HG03460 (cell line): Measurements from ENCODE around the gene GMPPA.

ENCODE experiments used
- ATAC-seq: cut with Tn5 transposase; IDR thresholded peaks from one replicate; pipeline ENCODE4 v1.9.1; 2021; ENCODE audit not compliant: unreplicated experiment

The GMPPA gene

DNA sequence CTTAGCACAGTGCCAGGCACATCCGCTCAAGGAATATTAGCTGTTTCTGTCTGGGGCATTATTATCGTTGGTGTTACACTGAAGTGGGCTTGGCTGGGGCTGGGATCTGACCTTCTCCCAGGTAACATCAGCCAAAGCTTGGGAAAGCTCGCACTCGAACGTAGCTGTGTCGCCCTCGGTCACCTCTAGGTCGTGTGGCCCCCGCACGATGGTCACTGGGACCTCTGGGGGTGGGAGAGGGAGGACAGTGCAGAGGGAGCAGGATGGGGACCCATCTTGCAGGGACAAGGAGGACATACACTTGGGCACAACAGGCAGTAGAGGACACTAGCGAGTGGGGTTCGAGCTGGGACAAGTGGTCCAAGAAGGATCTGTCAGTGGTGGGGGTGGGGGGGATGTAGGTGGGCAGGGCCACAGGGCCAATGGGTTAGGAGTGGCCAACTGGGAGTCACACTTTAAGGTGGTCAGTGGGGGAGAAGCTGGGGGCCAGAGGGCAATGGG is 54.8 kb downstream of the GMPPA start:
- no peak for ATAC-seq

DNA sequence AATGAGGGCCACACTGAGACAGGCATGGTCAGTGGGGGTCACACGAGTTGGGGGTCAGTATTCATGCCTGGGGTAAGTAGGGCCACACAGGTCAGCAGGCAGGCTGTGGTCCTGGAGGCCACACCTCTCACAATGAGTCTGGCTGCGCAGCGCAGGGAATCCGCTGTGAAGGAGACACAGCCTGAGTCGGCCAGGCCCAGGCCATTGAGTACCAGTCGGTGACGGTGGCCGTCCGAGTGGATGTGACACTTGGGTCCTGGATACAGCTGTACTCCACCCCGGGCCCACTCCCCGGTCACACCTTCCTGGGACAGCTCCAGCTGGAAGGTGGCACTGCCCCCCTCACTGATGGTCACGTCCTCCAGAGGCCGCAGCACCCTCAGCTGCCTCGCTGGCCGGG is 55.7 kb downstream of the GMPPA start:
- ATAC-seq: no peak

- no peak for ATAC-seq
These were observed 57.3 kb downstream of the GMPPA start for GRCh38 chr2:219555956-219556355.

GRCh38 chr2:219556413-219556812 is 57.7 kb downstream of the GMPPA start:
- ATAC-seq: no peak
